SK-N-SH (cell line): ENCODE results near the gene RNASEH2B. TPM values are rescaled to one million over a fixed set of nuclear protein-coding genes. Genes with fewer than 3 reads are reported as not detected.
A peak's percentile ranks its signal among the peaks of the same experiment; 100 is the strongest.

Experiments used
- CTCF ChIA-PET: fragments of 300-600, 350-600 bp; formaldehyde crosslinking; extraction: SDS; loops from one replicate; lab custom pipeline; 2021; lab: Yijun Ruan, JAX
- POLR2A ChIA-PET: fragments of 350-600 bp; sonication (Branson Sonifier 250); formaldehyde crosslinking; extraction: SDS; loops from one replicate; lab custom pipeline; 2020; ENCODE audit warnings: antibody characterized with exemption, inconsistent platforms; lab: Yijun Ruan, JAX
- DNase-seq: peaks from one replicate; pipeline ENCODE4 v3.0.0; 2012
- H2AFZ ChIP-seq: fragments of 200-600 bp; sonication (generic); 2 replicates; pipeline ENCODE4 v1.8.1; 2016; ENCODE audit warnings: antibody characterized with exemption, mild to moderate bottlenecking, low read depth
- H3F3A ChIP-seq: fragments of 200-600 bp; sonication (generic); replicated peaks from 2 replicates; pipeline ENCODE3; 2016; ENCODE audit warnings: antibody characterized with exemption, mild to moderate bottlenecking; ENCODE audit not compliant: insufficient read depth
- H3K27ac ChIP-seq, 2 experiments: fragments of 200-500 bp in 1 of 2; fragments of 200-600 bp in 1 of 2; sonication (Bioruptor generic) in 1 of 2; sonication (generic), shearing (Covaris generic) in 1 of 2; 2 replicates each; pipeline versions ENCODE4 v1.5.1 to v1.6.1; 2014 to 2016; ENCODE audit warnings: low read depth in 2 of 2, inconsistent platforms in 1 of 2, low read length in 1 of 2, mild to moderate bottlenecking in 1 of 2, mixed read lengths in 1 of 2
- H3K27me3 ChIP-seq: fragments of 200-600 bp; sonication (generic), shearing (Covaris generic); 2 replicates; pipeline ENCODE4 v1.6.1; 2016; ENCODE audit warnings: mixed run types; ENCODE audit not compliant: insufficient read depth
- H3K36me3 ChIP-seq, 2 experiments: fragments of 200-500 bp in 1 of 2; fragments of 200-600 bp in 1 of 2; sonication (Bioruptor generic) in 1 of 2; sonication (generic) in 1 of 2; replicated peaks in 1 of 2; 2 replicates each; pipeline versions ENCODE3 to v1.5.1; 2014 to 2016; ENCODE audit warnings: low read length in 1 of 2, mild to moderate bottlenecking in 1 of 2; ENCODE audit not compliant: insufficient read depth in 2 of 2, control insufficient read depth in 1 of 2
- H3K4me1 ChIP-seq, 2 experiments: fragments of 200-500 bp in 1 of 2; fragments of 200-600 bp in 1 of 2; sonication (Bioruptor generic) in 1 of 2; sonication (generic), shearing (Covaris generic) in 1 of 2; 2 replicates each; pipeline versions ENCODE4 v1.5.1 to v1.6.1; 2014 to 2016; ENCODE audit warnings: low read depth in 1 of 2, low read length in 1 of 2, mixed run types in 1 of 2; ENCODE audit not compliant: insufficient read depth in 2 of 2, control insufficient read depth in 1 of 2
- H3K4me2 ChIP-seq: fragments of 200-600 bp; sonication (generic), shearing (Covaris generic); 2 replicates; pipeline ENCODE4 v1.6.1; 2017; ENCODE audit warnings: mixed run types
- H3K4me3 ChIP-seq, 2 experiments: fragments of 200-500 bp in 1 of 2; fragments of 200-600 bp in 1 of 2; sonication (Bioruptor generic) in 1 of 2; sonication (generic), shearing (Covaris generic) in 1 of 2; 2 replicates each; pipeline versions ENCODE4 v1.5.1 to v1.8.1; 2014 to 2016; ENCODE audit warnings: low read depth in 2 of 2, inconsistent platforms in 1 of 2, low read length in 1 of 2, mild to moderate bottlenecking in 1 of 2, mixed read lengths in 1 of 2, moderate library complexity in 1 of 2
- H3K79me2 ChIP-seq: fragments of 200-600 bp; sonication (generic); 2 replicates; pipeline ENCODE4 v1.8.1; 2017; ENCODE audit warnings: mild to moderate bottlenecking; ENCODE audit not compliant: insufficient read depth
- H3K9ac ChIP-seq: fragments of 200-600 bp; sonication (generic); 2 replicates; pipeline ENCODE4 v1.6.1; 2017; ENCODE audit warnings: mixed run types
- H3K9me2 ChIP-seq: fragments of 200-600 bp; sonication (generic); 2 replicates; pipeline ENCODE4 v1.6.1; 2017; ENCODE audit warnings: mixed run types
- H3K9me3 ChIP-seq: fragments of 200-600 bp; sonication (generic); 2 replicates; pipeline ENCODE4 v1.6.1; 2017; ENCODE audit warnings: mixed run types, mild to moderate bottlenecking, moderate library complexity
- H4K20me1 ChIP-seq: fragments of 200-600 bp; sonication (generic); 2 replicates; pipeline ENCODE4 v1.6.1; 2017; ENCODE audit warnings: mild to moderate bottlenecking, mixed run types; ENCODE audit not compliant: insufficient read depth
- FOSL2 ChIP-seq: IDR thresholded peaks from 2 replicates; pipeline ENCODE4 v1.4.0; 2012; ENCODE audit warnings: low read depth, mild to moderate bottlenecking, moderate library complexity, borderline replicate concordance
- FOXJ3 ChIP-seq: sonication (generic); formaldehyde crosslinking; IDR thresholded peaks from 2 replicates; pipeline ENCODE4 v1.5.1; 2020; ENCODE audit warnings: mild to moderate bottlenecking, missing genetic modification reagents
- GATA2 ChIP-seq: sonication (generic); formaldehyde crosslinking; IDR thresholded peaks from 2 replicates; pipeline ENCODE4 v1.5.0; 2020; ENCODE audit warnings: mild to moderate bottlenecking, missing genetic modification reagents
- MXI1 ChIP-seq: IDR thresholded peaks from 2 replicates; pipeline ENCODE4 v1.6.1; 2012; ENCODE audit warnings: mild to moderate bottlenecking, low read depth, low read length, improper control_type of control experiment
- RFX5 ChIP-seq: IDR thresholded peaks from 2 replicates; pipeline ENCODE4 v1.6.1; 2012; ENCODE audit warnings: mild to moderate bottlenecking, improper control_type of control experiment, low read length
- TAF1 ChIP-seq: IDR thresholded peaks from 2 replicates; pipeline ENCODE4 v1.6.1; 2012; ENCODE audit warnings: low read depth, mild to moderate bottlenecking, low read length, moderate library complexity, borderline replicate concordance
- USF2 ChIP-seq: fragments of 150-350 bp; IDR thresholded peaks from 2 replicates; pipeline ENCODE4 v1.6.1; 2017; ENCODE audit warnings: antibody characterized with exemption, low read length, low read depth, borderline replicate concordance
- WGBS: methylation state at CpG from one replicate; pipeline ENCODE4 v1.1.6; 2017; ENCODE audit warnings: low lambda C conversion rate; 5-methylcytosine and 5-hydroxymethylcytosine counted together
- polyA plus RNA-seq, 3 experiments: library from polyadenylated mRNA; depleted of rRNA; stranded (reverse); fragments of >200 nt; gene quantifications; 2 replicates each; pipeline ENCODE4 v1.2.3, GENCODE V29; 2012
- TF ChIP-seq, protein P1 (sequence below): IDR thresholded peaks from 2 replicates; pipeline ENCODE4 v1.4.0; 2012; ENCODE audit warnings: low read depth, borderline replicate concordance
- TF ChIP-seq, protein P2 (sequence below): IDR thresholded peaks from 2 replicates; pipeline ENCODE4 v1.4.0; 2012; ENCODE audit warnings: low read depth

RNASEH2B gene
- polyA plus RNA-seq, 1 of the 3 experiments (the other 2 are of a cell fraction), result 13.0 TPM

DNA sequence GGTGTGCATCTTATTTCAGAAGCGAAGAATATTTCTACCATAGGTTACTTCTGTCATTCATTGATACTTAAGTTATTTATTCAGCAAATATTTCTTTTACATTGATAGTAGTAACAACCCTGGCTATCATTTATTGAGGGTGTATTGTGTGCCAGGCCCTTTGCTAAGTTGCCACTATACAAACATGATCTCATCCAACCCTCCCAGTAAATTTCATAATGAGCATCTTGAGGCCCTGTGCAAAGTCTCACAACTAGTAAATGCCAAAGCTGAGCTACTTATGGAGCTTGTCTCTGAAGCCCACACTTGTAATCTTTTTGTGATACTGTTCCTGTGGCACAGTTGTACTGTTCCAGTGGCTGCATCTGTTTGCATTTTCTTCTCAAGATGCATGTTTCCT lies 36.1 kb downstream of the RNASEH2B start (continued):
- TF ChIP-seq, protein P1, sequence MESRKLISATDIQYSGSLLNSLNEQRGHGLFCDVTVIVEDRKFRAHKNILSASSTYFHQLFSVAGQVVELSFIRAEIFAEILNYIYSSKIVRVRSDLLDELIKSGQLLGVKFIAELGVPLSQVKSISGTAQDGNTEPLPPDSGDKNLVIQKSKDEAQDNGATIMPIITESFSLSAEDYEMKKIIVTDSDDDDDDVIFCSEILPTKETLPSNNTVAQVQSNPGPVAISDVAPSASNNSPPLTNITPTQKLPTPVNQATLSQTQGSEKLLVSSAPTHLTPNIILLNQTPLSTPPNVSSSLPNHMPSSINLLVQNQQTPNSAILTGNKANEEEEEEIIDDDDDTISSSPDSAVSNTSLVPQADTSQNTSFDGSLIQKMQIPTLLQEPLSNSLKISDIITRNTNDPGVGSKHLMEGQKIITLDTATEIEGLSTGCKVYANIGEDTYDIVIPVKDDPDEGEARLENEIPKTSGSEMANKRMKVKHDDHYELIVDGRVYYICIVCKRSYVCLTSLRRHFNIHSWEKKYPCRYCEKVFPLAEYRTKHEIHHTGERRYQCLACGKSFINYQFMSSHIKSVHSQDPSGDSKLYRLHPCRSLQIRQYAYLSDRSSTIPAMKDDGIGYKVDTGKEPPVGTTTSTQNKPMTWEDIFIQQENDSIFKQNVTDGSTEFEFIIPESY, result no peak
- TF ChIP-seq, protein P2, sequence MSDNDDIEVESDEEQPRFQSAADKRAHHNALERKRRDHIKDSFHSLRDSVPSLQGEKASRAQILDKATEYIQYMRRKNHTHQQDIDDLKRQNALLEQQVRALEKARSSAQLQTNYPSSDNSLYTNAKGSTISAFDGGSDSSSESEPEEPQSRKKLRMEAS, result no peak

- Histone ChIP-seq H3F3A (peaks cover 9% of the 10 kb centered on the region), H3K36me3 (peaks cover 14 to 25% of the 10 kb centered on the region in 2 experiments), H4K20me1 (no peaks in the 10 kb centered on the region), H3K4me3 (no peak overlapping the region), H3K9me3 (no peaks in the 10 kb centered on the region), H3K4me2 (no peak overlapping the region), H3K27ac (peak overlapping the region in 1 of 2 experiments; percentile 2; a peak in 1 of 4 replicates), H3K9ac (no peak overlapping the region), H2AFZ (no peak overlapping the region), H3K27me3 (no peaks in the 10 kb centered on the region), H3K9me2 (no peaks in the 10 kb centered on the region), H3K4me1 (peaks cover 2 to 8% of the 10 kb centered on the region in 2 experiments; a peak in 3 of 4 replicates), H3K79me2 (no peaks in the 10 kb centered on the region)
- TF ChIP-seq FOSL2 (peak; percentile 8; the same call in 1 of the 2 replicates), RFX5 (no peak)
- CTCF ChIA-PET, result interaction anchor here (0.6 kb wide), 1 partner anchor 972 kb away, joined by 3 read pairs; no protein-coding TSS in a partner anchor
- 88% methylated on average over 1 of the region's 1 CpG for WGBS
- POLR2A ChIA-PET, result no interaction called here
- no peak for DNase-seq
These were observed 39.0 kb downstream of the RNASEH2B start for GRCh38 chr13:50948601-50949000.

- Histone ChIP-seq H3K79me2 (no peaks in the 10 kb centered on the region), H3K27ac (no peak overlapping the region; a peak in 1 of 4 replicates), H4K20me1 (no peaks in the 10 kb centered on the region), H3K27me3 (no peaks in the 10 kb centered on the region), H3K4me1 (peaks cover 2 to 8% of the 10 kb centered on the region in 2 experiments; a peak in 3 of 4 replicates), H3K9me2 (no peaks in the 10 kb centered on the region), H3K36me3 (peaks cover 6 to 24% of the 10 kb centered on the region in 2 experiments), H3K4me2 (no peak overlapping the region), H3K9me3 (no peaks in the 10 kb centered on the region), H3K4me3 (no peak overlapping the region), H2AFZ (no peak overlapping the region)
- POLR2A ChIA-PET, result no interaction called here
- CTCF ChIA-PET, result interaction anchor here (0.6 to 1.6 kb wide), 5 partner anchors 15 to 953 kb away, joined by 3 to 6 read pairs (median 3); no protein-coding TSS in a partner anchor
- TF ChIP-seq MXI1 (no peak), TAF1 (no peak), USF2 (no peak), FOXJ3 (CRISPR knock-in tag) (no peak), GATA2 (CRISPR knock-in tag) (no peak)
- TF ChIP-seq, all 33 proteins: peak for 0
- Histone ChIP-seq H3F3A (peaks cover 9% of the 10 kb centered on the region), H3K9ac (no peak overlapping the region)
- DNase-seq, result no peak
- WGBS, result 54% methylated on average over 3 of the region's 3 CpGs
These were observed 41.3 kb downstream of the RNASEH2B start for GRCh38 chr13:50950849-50951248.
